Hematopoietic multipotent progenitor cell treated with erythropoietin and hydrocortisone succinate and interleukin-3 and kit ligand, for 15 days (in vitro differentiated cells): ENCODE measurements around the gene ACP2.
"Not testable (repeated sequence)": the region's sequence is repeated elsewhere in the genome, so short reads cannot be mapped to it uniquely, and the experiment has no call there.

Experiments
- DNase-seq: peaks from one replicate; pipeline ENCODE4 v3.0.0-alpha.2; 2015; ENCODE audit warnings: low spot score

The ACP2 gene

GRCh38 chr11:47241841-47242301 lies 6.7 kb downstream of the ACP2 start:
- no peak for DNase-seq

DNA sequence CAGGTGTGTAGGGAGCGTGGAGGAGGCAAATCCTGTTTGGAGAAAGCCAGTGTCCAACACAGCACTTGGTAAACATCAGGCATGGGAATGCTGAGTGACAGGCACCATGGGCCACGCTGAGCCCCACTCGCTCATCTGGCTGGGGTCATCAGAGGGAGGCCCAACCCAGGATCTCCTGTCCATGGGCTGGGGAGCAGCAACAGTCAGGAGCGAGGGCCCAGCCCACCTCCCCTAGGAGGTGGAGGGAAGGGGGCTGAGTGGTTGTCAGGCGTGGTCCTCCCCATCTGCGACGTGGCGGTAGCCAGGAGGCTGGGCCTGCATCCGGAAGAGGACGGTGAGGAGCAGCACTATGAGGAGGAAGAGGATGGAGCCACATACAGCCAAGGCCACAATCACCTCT lies 8.8 kb downstream of the ACP2 start:
- no peak for DNase-seq

GRCh38 chr11:47236482-47236881 lies 12.1 kb downstream of the ACP2 start:
- DNase-seq = peak; percentile 43

DNA sequence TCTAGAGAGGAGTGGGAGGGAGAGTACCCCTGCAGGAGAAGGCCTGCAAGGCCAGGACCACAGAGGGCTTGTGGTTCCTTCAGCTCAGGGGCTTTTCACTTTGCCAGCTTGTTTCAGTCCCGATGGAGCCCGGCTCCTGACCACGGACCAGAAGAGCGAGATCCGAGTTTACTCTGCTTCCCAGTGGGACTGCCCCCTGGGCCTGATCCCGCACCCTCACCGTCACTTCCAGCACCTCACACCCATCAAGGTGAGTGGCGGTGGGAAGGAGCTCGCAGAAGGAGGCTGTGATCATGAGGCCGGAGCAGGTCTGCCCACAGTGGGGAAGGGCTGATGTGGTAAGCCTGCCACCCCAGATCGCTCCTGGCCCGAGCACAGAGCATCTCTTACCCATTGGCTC lies 13.5 kb downstream of the ACP2 start:
- DNase-seq = no peak

GRCh38 chr11:47234669-47235100 lies 13.9 kb downstream of the ACP2 start:
- DNase-seq = no peak

DNA sequence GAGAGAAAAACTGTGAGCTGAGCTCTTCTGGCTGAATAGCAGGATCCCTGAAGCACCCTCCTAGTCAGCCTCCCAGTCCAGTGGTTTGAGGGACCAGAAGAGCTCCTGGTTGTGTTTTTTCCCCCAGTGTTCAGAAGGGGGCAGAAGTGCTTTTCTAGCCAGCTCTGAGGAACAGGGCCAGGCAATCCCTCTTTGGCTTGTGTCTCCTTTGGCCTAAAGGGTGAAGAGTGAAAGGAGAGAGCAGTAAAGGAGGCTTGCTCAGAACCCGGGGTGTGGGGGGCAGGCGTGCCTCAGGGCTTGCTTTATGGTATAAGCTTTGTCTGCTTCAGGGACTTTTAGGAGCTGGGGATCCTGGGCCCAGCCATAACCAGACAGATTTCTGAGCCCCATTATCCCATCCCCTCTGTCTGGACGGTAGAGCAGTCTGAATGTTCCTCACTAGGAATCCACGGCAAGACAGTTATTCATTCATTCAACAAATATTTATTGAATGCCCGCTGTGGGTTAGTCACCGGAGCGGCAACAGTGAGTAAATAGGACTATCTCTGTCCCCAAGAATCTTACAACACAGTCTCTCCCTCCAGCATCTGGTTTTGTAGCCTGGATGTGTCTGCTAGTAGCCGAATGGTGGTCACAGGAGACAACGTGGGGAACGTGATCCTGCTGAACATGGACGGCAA lies 14.5 kb downstream of the ACP2 start:
- no peak for DNase-seq

- DNase-seq = no peak
Measured at GRCh38 chr11:47233051-47233450, 15.6 kb downstream of the ACP2 start.

DNA sequence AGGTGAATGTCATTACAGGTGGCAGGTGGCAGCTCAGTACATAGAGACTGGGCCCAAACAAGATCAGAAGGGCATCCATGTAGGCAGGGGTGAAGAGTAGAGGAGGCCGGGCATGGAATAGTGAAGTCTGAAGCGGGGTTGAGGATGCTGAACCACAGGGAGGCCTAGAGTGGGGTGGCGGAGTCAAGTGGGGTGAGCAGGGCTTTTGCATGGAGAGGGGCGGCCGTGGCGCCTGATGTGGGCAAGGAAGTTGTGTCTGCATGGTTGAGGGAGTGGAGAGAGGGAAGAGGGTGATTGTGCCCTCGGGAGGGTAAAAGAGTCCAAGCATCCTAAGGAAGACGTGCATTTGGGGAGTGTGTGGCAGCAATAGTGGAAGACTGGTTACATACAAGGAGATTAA lies 19.5 kb downstream of the ACP2 start:
- DNase-seq = no peak

DNA sequence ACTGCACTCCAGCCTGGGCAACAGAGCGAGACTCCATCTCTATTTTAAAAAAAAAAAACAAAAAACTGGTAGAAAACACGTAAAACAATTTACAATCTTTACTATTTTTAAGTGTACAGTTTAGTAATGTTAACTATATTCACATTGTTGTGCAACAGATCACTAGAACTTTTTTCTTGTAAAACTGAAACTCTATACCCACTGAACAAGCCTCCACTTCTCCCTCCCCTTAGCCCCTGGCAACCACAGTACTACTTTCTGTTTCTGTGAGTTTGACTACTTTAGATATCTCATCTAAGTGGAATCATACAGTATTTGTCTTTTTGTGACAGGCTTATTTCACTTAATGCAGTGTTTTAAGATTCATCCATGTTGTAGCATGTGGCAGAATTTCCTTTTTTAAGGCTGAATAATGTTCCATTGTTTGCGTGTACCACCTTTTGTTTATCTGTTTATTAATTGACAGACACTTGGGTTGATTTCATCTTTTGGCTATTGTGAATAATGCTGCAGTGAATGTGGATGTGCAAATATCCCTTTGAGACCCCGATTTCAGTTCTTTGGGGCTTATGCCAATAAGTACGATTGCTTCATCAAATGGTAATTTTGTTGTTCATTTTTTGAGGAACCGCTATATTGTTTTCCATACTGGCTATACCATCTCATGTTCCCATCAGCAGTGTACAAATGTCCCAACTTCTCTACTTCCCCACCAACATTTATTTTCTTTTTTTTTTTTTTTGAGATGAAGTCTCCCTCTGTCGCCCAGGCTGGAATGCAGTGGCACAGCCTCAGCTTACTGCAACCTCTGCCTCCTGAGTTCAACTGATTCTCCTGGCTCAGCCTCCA lies 22.8 kb downstream of the ACP2 start:
- no peak for DNase-seq

DNA sequence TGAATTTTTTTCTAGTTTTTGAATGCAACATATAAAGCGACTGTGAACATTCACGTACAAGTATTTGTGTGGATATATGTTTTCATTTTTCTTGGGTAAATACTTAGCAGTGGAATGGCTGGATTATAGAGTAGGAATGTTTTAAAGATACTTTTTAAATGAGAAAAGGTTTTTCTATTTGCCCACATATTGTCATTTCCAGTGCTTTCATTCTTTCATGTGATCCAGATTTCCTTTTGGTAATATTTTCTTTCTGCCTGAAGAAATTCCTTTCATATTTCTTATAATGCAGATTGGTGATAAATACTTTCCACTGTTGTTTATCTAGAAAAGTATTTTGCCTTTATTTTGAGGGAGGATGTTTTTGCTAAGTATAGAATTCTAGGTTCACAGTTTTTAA lies 25.9 kb downstream of the ACP2 start:
- no peak for DNase-seq

GRCh38 chr11:47220401-47220821 lies 28.2 kb downstream of the ACP2 start:
- DNase-seq = no peak

- peak; percentile 73 for DNase-seq
Measured at GRCh38 chr11:47216121-47216798, 32.4 kb downstream of the ACP2 start.

DNA sequence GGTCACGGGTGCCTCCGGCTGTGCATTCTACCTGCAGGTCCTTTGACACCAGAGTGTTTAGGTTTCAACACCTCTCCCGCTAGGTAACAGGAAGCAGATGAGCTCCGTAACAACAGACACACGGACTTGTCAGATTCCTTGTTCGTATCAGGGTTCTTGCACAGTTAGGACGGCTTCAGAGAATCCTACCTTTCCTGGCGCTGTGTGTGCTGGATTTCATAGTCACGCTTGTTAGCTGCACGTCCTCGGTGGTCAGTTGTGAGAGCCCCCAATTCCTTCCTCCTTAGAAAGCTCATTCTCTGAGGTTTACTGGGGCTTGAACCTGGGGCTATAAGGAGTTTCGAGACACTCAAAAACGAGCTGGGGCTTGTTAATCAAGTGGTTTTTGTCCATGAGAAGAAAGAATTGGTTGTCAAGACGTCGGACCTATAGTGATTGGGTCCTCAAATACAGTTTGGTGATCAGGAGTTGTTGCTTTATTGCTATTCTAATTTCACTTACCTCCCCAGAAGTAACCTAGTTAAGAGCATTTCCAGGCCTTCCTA lies 33.2 kb downstream of the ACP2 start:
- DNase-seq = no peak

- DNase-seq = peak; percentile 91
Measured at GRCh38 chr11:47213950-47214565, 34.6 kb downstream of the ACP2 start.

DNA sequence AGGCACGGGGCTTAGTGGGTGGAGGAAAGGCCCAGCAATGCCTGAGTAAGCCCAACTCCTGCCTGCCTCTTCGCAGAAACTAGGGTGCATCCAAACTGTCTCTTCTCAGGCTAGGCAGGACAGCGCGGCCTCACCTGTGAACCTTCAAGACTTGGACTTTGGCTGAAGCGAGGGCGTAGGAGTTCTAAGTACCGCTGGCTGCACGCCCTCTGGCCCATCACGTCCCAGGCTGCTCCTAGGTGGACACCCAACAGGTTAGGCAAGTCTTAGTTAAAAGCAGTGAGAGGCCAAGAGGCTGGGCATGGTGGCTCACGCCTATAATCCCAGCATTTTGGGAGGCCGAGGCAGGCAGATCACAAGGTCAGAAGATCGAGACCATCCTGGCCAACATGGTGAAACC lies 35.7 kb downstream of the ACP2 start:
- no peak for DNase-seq

- DNase-seq = no peak
Measured at GRCh38 chr11:47208628-47209027, 40.0 kb downstream of the ACP2 start.

- not testable (repeated sequence) for DNase-seq
Measured at GRCh38 chr11:47208008-47208552, 40.5 kb downstream of the ACP2 start.

DNA sequence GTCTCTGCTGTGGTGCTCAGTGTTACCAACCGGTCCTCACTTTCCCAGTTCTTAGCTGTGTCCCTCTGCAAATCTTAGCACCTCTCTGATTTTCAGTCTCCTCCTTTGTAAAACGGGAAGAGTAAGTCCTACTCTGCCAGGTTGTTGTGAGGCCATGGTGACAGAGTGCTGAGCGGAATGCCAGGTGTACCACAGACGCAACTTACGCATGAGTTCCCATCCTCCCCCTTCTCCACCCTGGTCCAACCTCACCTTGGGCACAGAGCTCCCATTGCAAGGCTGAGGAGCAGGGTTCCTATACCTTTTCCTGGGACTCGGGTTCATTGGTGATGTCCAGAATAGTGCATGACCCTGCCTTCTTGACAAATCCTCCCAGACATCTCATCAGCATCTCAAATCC lies 41.2 kb downstream of the ACP2 start:
- DNase-seq = no peak

DNA sequence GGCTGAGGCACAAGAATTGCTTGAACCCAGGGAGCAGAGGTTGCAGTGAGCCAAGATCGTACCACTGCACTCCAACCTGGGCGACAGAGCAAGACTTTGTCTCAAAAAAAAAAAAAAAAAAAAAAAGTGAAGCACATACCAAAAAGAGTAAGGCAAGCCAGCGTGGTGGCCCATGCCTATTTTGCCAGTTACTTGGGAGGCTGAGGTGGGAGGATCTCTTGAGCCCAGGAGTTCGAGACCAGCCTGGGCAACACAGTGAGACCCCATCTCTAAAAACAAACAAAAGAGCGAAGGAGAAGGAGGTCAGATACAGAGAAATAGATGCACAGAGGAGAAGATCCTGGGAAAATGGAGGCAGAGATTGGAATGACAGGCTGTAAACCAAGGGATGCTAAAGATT lies 42.0 kb downstream of the ACP2 start:
- DNase-seq = not testable (repeated sequence)

DNA sequence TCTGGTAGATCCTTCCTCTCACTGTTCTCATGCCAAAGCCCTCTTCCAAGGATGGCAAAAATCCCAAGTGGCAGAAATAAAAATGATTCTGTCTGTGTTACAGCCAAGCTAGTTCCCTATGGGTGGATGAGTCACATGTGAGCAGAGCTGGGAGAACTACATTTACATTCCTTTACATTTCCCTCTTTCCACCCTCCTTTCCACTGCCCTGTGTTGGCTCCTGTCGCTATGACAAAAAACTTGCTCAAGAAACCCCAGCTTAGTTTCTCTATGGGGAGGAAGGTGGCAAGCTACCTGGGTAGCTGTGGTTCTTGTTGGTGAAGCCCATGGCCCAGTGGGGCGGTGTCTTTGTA lies 44.0 kb downstream of the ACP2 start:
- DNase-seq = no peak

GRCh38 chr11:47202576-47202975 lies 46.0 kb downstream of the ACP2 start:
- no peak for DNase-seq

- DNase-seq = no peak
Measured at GRCh38 chr11:47201015-47201414, 47.6 kb downstream of the ACP2 start.
